HepG2 (cell line): Measurements from ENCODE around the gene ERF. TPM values are rescaled to one million over a fixed set of nuclear protein-coding genes. Genes with fewer than 3 reads are reported as not detected.
A peak's percentile ranks its signal among the peaks of the same experiment; 100 is the strongest.

Source experiments
- AGO1 ChIP-seq: fragments of 200-400 bp; formaldehyde crosslinking; IDR thresholded peaks from 2 replicates; pipeline ENCODE4 v1.6.1; 2017; ENCODE audit warnings: mild to moderate bottlenecking, low read depth, low read length, moderate library complexity; ENCODE audit not compliant: poor library complexity, severe bottlenecking
- ARNT ChIP-seq: fragments of 450-650 bp; IDR thresholded peaks from 2 replicates; pipeline ENCODE4 v1.6.1; 2017
- KDM1A ChIP-seq: IDR thresholded peaks from 2 replicates; pipeline ENCODE4 v1.6.1; 2016; ENCODE audit warnings: missing compliant biosample characterization
- KMT2A ChIP-seq: sonication (generic); formaldehyde crosslinking; IDR thresholded peaks from 2 replicates; pipeline ENCODE4 v1.4.0; 2020; ENCODE audit warnings: missing genetic modification reagents
- MAFK ChIP-seq, 2 experiments: IDR thresholded peaks in 1 of 2; conservative IDR thresholded peaks in 1 of 2; 2 replicates each; pipeline ENCODE4 v1.6.1; 2011; ENCODE audit warnings: improper control_type of control experiment in 2 of 2, low read length in 2 of 2
- NBN ChIP-seq: fragments of 450-650 bp; conservative IDR thresholded peaks from 2 replicates; pipeline ENCODE4 v1.6.1; 2017
- NR2F1 ChIP-seq, 2 experiments: fragments of 450-650 bp in 1 of 2; formaldehyde crosslinking in 1 of 2; IDR thresholded peaks; 2 replicates each; pipeline versions ENCODE4 v1.5.0 to v1.6.1; 2016 to 2020; ENCODE audit warnings: mild to moderate bottlenecking in 1 of 2, missing compliant biosample characterization in 1 of 2, missing genetic modification reagents in 1 of 2, moderate library complexity in 1 of 2
- RXRB ChIP-seq: IDR thresholded peaks from 2 replicates; pipeline ENCODE4 v1.6.1; 2016; ENCODE audit warnings: borderline replicate concordance, missing genetic modification reagents, missing compliant biosample characterization
- SALL1 ChIP-seq: sonication (generic); formaldehyde crosslinking; IDR thresholded peaks from 2 replicates; pipeline ENCODE4 v1.8.0; 2022; ENCODE audit warnings: mild to moderate bottlenecking, missing genetic modification reagents
- TOE1 ChIP-seq: sonication (generic); formaldehyde crosslinking; IDR thresholded peaks from 2 replicates; pipeline ENCODE4 v1.4.0; 2020; ENCODE audit warnings: mild to moderate bottlenecking, missing genetic modification reagents
- U2AF2 ChIP-seq: fragments of 200-400 bp; formaldehyde crosslinking; IDR thresholded peaks from 2 replicates; pipeline ENCODE4 v1.6.1; 2017; ENCODE audit warnings: low read depth, mild to moderate bottlenecking, low read length
- ZBTB7A ChIP-seq: sonication (generic); formaldehyde crosslinking; IDR thresholded peaks from 2 replicates; pipeline ENCODE4 v1.8.0; 2022; ENCODE audit warnings: mild to moderate bottlenecking, missing genetic modification reagents
- ZFP36L2 ChIP-seq: sonication (generic); formaldehyde crosslinking; IDR thresholded peaks from 2 replicates; pipeline ENCODE4 v1.4.0; 2020; ENCODE audit warnings: missing genetic modification reagents
- ZMAT3 ChIP-seq: sonication (generic); formaldehyde crosslinking; conservative IDR thresholded peaks from 2 replicates; pipeline ENCODE4 v1.7.0; 2021; ENCODE audit warnings: missing genetic modification reagents
- ZNF20 ChIP-seq: sonication (generic); formaldehyde crosslinking; IDR thresholded peaks from 2 replicates; pipeline ENCODE4 v1.4.0; 2020; ENCODE audit warnings: mild to moderate bottlenecking, moderate library complexity, missing genetic modification reagents
- ZNF296 ChIP-seq: sonication (generic); formaldehyde crosslinking; conservative IDR thresholded peaks from 2 replicates; pipeline ENCODE4 v1.5.0; 2020; ENCODE audit warnings: mild to moderate bottlenecking, missing genetic modification reagents
- ZNF720 ChIP-seq: sonication (generic); formaldehyde crosslinking; IDR thresholded peaks from 2 replicates; pipeline ENCODE4 v1.4.0; 2020; ENCODE audit warnings: missing genetic modification reagents
- ZSCAN20 ChIP-seq: sonication (generic); formaldehyde crosslinking; IDR thresholded peaks from 2 replicates; pipeline ENCODE4 v1.4.0; 2020; ENCODE audit warnings: missing genetic modification reagents, mild to moderate bottlenecking, borderline replicate concordance
- polyA plus RNA-seq, 8 experiments: library from polyadenylated mRNA; depleted of rRNA in 3 of 8; stranded (reverse) in 7 of 8; unstranded in 1 of 8; fragments of >200 nt; fragmentation: Illumina TruSeq in 4 of 8; extraction: Trizol in 4 of 8; gene quantifications; 2 replicates each; pipeline versions ENCODE4 v1.2.1 to v1.2.3, GENCODE V29; 2011 to 2016; ENCODE audit warnings: low read depth in 4 of 8, missing spikeins in 1 of 8, mixed read lengths in 1 of 8; ENCODE audit not compliant: insufficient read depth in 1 of 8
- total RNA-seq, 5 experiments: library from RNA; depleted of rRNA; stranded (reverse); fragments of >200 nt; fragmentation: Illumina TruSeq; extraction: Trizol; gene quantifications; 2 replicates each; pipeline ENCODE4 v1.2.3, GENCODE V29; 2016; ENCODE audit warnings: low read depth in 1 of 5
- TF ChIP-seq, protein P1 (sequence below): sonication (generic); formaldehyde crosslinking; IDR thresholded peaks from 2 replicates; pipeline ENCODE4 v1.8.1; 2023; ENCODE audit warnings: mild to moderate bottlenecking, missing genetic modification reagents
- TF ChIP-seq, protein P2 (sequence below): sonication (generic); formaldehyde crosslinking; IDR thresholded peaks from 2 replicates; pipeline ENCODE4 v1.5.0; 2020; ENCODE audit warnings: missing genetic modification reagents
- TF ChIP-seq, protein P3 (sequence below): IDR thresholded peaks from 2 replicates; pipeline ENCODE4 v1.6.1; 2018; ENCODE audit warnings: missing genetic modification reagents, mild to moderate bottlenecking, missing compliant biosample characterization
- TF ChIP-seq, protein P4 (sequence below): sonication (generic); formaldehyde crosslinking; IDR thresholded peaks from 2 replicates; pipeline ENCODE4 v1.5.1; 2020; ENCODE audit warnings: mild to moderate bottlenecking, missing genetic modification reagents, moderate library complexity

ERF gene
- total and polyA plus RNA-seq, 2 of the 13 experiments (the other 11 are each of a cell fraction or from before 2014, with no cell fraction given): 67.1 to 69.9 TPM

DNA sequence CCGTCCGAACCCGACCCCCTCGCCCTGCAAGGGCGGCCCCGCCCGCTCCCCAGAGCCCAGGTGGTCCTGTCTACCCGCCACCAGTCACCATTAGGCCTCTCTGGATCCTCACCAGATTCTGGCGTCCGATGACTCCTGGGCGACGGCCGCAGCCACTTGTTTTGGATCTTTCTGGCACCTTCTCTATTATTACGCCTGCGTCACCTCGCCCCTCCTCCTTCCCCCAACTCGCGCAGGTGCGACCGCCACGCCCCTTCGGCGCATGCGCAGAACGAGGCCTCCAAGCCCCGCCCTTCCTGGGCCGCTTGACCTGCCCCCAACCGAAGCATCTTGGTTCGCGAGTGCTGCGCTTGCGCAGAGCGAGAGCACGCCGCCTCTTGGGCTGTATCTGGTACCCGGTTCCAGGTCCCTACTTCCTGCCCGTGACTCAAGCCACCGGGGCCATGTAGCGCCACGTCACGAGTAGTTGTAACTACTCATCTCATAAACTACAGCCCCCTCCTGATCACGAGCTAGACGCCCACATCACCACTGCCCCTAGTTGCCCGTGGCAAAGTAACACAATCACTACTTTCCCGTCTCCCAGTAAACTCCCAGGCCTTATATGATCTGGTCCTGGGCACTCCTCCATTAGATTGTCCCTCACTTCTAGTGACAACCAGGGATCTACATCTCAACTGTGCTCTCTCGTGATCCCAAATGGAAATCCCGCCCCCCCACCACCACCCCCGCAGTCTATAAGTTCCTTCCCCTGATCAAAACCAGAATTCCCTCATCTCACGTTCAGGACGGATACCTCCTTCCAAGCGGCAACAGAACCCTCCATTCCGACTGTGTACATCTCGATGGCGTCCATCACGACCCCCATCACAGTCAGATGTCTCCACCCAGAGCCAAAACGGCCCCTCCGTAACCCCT, 37.1 kb downstream of the ERF start, which contains the start of gene DEDD2 (continued):
- TF ChIP-seq U2AF2: no peak
- no peak for TF ChIP-seq RXRB (CRISPR knock-in tag)
- no peak for TF ChIP-seq ZNF296 (CRISPR knock-in tag)
- TF ChIP-seq KDM1A (CRISPR knock-in tag): no peak
- TF ChIP-seq SALL1 (CRISPR knock-in tag): peak; percentile 68
- no peak for TF ChIP-seq NR2F1 (CRISPR knock-in tag; IDR thresholded peaks at IDR 0.05)
- TF ChIP-seq ZNF720 (CRISPR knock-in tag): no peak
- no peak for TF ChIP-seq MAFK (conservative IDR thresholded peaks at IDR 0.05 in 1 of 2, IDR thresholded peaks at IDR 0.05 in 1 of 2; ENCODE audit: low read length in 2 of 2)
- TF ChIP-seq ZMAT3 (CRISPR knock-in tag): no peak
- TF ChIP-seq ZSCAN20: no peak
- TF ChIP-seq, protein P1, sequence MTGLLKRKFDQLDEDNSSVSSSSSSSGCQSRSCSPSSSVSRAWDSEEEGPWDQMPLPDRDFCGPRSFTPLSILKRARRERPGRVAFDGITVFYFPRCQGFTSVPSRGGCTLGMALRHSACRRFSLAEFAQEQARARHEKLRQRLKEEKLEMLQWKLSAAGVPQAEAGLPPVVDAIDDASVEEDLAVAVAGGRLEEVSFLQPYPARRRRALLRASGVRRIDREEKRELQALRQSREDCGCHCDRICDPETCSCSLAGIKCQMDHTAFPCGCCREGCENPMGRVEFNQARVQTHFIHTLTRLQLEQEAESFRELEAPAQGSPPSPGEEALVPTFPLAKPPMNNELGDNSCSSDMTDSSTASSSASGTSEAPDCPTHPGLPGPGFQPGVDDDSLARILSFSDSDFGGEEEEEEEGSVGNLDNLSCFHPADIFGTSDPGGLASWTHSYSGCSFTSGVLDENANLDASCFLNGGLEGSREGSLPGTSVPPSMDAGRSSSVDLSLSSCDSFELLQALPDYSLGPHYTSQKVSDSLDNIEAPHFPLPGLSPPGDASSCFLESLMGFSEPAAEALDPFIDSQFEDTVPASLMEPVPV: 0 out of 2 replicates have a peak, but pooled peaks have one; percentile 45
- peak; percentile 22; the same call in 1 of the 2 replicates for TF ChIP-seq KMT2A (CRISPR knock-in tag)
- TF ChIP-seq TOE1: no peak
- TF ChIP-seq AGO1: no peak
- TF ChIP-seq ZNF20 (CRISPR knock-in tag): no peak
- TF ChIP-seq, protein P2, sequence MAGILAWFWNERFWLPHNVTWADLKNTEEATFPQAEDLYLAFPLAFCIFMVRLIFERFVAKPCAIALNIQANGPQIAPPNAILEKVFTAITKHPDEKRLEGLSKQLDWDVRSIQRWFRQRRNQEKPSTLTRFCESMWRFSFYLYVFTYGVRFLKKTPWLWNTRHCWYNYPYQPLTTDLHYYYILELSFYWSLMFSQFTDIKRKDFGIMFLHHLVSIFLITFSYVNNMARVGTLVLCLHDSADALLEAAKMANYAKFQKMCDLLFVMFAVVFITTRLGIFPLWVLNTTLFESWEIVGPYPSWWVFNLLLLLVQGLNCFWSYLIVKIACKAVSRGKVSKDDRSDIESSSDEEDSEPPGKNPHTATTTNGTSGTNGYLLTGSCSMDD (CRISPR knock-in tag): no peak
- TF ChIP-seq, protein P3, sequence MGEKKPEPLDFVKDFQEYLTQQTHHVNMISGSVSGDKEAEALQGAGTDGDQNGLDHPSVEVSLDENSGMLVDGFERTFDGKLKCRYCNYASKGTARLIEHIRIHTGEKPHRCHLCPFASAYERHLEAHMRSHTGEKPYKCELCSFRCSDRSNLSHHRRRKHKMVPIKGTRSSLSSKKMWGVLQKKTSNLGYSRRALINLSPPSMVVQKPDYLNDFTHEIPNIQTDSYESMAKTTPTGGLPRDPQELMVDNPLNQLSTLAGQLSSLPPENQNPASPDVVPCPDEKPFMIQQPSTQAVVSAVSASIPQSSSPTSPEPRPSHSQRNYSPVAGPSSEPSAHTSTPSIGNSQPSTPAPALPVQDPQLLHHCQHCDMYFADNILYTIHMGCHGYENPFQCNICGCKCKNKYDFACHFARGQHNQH (CRISPR knock-in tag): peak; percentile 60; the same call in 1 of the 2 replicates
- TF ChIP-seq ARNT: no peak
- no peak for TF ChIP-seq NBN
- TF ChIP-seq ZBTB7A (CRISPR knock-in tag): no peak
- TF ChIP-seq, protein P4, sequence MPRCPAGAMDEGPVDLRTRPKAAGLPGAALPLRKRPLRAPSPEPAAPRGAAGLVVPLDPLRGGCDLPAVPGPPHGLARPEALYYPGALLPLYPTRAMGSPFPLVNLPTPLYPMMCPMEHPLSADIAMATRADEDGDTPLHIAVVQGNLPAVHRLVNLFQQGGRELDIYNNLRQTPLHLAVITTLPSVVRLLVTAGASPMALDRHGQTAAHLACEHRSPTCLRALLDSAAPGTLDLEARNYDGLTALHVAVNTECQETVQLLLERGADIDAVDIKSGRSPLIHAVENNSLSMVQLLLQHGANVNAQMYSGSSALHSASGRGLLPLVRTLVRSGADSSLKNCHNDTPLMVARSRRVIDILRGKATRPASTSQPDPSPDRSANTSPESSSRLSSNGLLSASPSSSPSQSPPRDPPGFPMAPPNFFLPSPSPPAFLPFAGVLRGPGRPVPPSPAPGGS: no peak
- no peak for TF ChIP-seq ZFP36L2 (CRISPR knock-in tag)
